Skeletal muscle tissue (tissue), 4 donors: ENCODE results near the gene SCN5A. TPM values are rescaled to one million over a fixed set of nuclear protein-coding genes. Genes with fewer than 3 reads are reported as not detected.

ENCODE experiments used
- H3K27ac ChIP-seq: one replicate; pipeline ENCODE4 v1.7.0; 2013; ENCODE audit warnings: mild to moderate bottlenecking, low read depth, low read length, inconsistent platforms
- H3K27me3 ChIP-seq, 3 donors: one replicate each; pipeline ENCODE4 v1.7.0; 2013; ENCODE audit warnings: low read length in 3 of 3; ENCODE audit not compliant: control insufficient read depth in 3 of 3, insufficient read depth in 3 of 3
- H3K36me3 ChIP-seq, 3 donors: one replicate each; pipeline ENCODE4 v1.7.0; 2013; ENCODE audit warnings: low read length in 3 of 3; ENCODE audit not compliant: control insufficient read depth in 3 of 3, insufficient read depth in 3 of 3
- H3K4me1 ChIP-seq, 3 donors: one replicate each; pipeline ENCODE4 v1.7.0; 2013; ENCODE audit warnings: low read length in 3 of 3, mild to moderate bottlenecking in 3 of 3; ENCODE audit not compliant: control insufficient read depth in 3 of 3, insufficient read depth in 3 of 3
- H3K4me3 ChIP-seq, 3 donors: one replicate each; pipeline ENCODE4 v1.7.0; 2013; ENCODE audit warnings: low read length in 3 of 3
- H3K9ac ChIP-seq, 3 donors: one replicate each; pipeline ENCODE4 v1.7.0; 2013; ENCODE audit warnings: low read length in 3 of 3, mild to moderate bottlenecking in 3 of 3, moderate library complexity in 2 of 3, low read depth in 1 of 3
- H3K9me3 ChIP-seq, 3 donors: one replicate each; pipeline ENCODE4 v1.7.0; 2013; ENCODE audit warnings: low read length in 3 of 3; ENCODE audit not compliant: control insufficient read depth in 3 of 3
- total RNA-seq: library from RNA; depleted of rRNA; stranded (reverse); fragments of >200 nt; gene quantifications from one replicate; pipeline ENCODE4 v1.2.3, GENCODE V29; 2014
- donor health status: Osteomylitis.

The SCN5A gene
- total RNA-seq, 1 donor from 2014 or later = 1.6 TPM

DNA sequence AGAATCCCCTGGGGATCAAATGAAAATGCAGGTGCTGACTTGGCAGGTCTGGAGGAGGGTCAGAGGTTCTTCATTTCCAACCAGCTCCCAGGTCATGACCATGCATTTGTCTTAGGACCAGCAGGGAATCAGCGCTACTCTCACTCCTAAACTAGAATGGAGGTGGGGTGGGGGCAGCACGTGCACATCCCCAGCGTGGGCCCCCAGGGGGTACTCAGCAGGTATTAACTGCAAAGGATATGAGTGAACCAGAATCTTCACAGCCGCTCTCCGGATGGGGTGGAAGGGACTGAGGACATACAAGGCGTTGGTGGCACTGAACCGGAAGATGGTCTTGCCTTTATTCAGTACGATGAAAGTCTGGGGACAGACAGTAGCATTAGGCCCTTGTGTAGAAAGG is 19.4 kb downstream of the SCN5A start:
- Histone ChIP-seq H3K4me1 (peaks cover 0 to 6% (median 2%) of the 10 kb centered on the region in 3 donors), H3K27me3 (peaks cover 0 to 2% (median 0%) of the 10 kb centered on the region in 3 donors), H3K9ac (no peak overlapping the region), H3K4me3 (no peak overlapping the region), H3K27ac (no peak overlapping the region), H3K9me3 (no peaks in the 10 kb centered on the region), H3K36me3 (no peaks in the 10 kb centered on the region)

DNA sequence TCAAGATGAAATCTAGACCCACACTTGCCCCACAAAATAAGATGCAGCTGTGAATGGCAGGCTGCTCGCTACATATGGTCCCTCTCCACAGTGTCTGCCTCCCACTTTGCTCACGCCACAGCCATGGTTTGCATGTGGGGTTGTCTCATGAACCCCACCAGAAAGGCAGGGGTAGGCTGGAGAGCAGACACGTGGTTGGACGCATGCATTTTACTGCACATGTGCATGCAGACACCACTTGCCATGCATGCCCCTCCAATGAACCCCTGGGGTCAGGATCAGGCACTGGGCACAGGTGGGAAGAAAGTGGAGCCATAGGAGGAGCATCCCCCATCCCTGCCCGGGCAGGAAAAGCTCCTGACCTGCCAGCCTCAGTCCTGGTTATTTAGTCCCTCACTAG is 20.7 kb downstream of the SCN5A start:
- Histone ChIP-seq H3K4me1 (peaks cover 0 to 6% (median 0%) of the 10 kb centered on the region in 3 donors), H3K27ac (no peak overlapping the region), H3K9ac (no peak overlapping the region), H3K36me3 (no peaks in the 10 kb centered on the region), H3K27me3 (peaks cover 0 to 2% (median 0%) of the 10 kb centered on the region in 3 donors), H3K4me3 (no peak overlapping the region), H3K9me3 (no peaks in the 10 kb centered on the region)

DNA sequence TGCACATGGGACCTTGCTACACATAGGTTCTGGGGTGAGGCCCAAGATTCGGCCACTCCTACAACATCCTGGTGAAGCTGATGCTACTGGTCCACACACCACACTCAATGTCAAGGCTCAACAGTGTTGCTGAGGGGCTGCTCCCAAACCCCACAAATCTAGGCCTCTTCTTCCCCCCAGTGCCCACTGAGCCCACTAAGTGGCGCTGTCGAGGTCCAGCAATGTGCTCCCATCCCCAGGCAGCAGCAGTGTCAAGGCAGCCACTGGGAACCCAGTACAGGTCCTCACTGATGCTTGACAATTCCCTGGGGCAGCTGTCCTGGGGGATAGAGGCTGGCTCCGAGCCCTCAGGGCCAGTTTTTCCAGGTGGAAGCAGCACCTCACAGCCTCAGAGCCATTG is 21.5 kb downstream of the SCN5A start:
- no peaks in the 10 kb centered on the region for H3K36me3 ChIP-seq
- H3K9ac ChIP-seq = no peak overlapping the region
- H3K4me3 ChIP-seq = no peak overlapping the region
- no peak overlapping the region for H3K27ac ChIP-seq
- no peaks in the 10 kb centered on the region for H3K9me3 ChIP-seq
- H3K4me1 ChIP-seq = no peaks in the 10 kb centered on the region
- peaks cover 0 to 2% (median 0%) of the 10 kb centered on the region in 3 donors for H3K27me3 ChIP-seq

DNA sequence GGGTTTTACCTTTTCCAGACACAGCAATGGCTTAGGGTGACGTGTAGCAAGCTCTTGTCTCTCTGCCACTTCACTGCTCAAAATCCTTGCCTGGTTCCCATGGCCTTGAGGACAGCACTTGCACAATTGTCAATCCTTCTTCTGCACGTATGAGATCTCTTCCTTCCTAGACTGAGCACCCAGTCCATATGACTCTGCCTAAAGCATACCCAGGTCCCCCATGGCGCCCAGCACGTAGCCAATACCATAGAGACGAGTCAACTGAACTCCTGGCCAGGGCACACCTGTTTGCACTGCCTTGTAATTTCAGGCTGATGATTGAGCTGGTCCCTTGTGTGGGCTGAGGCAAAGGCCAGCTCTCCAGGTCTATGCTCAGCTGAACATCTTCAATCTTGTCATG is 23.3 kb downstream of the SCN5A start:
- Histone ChIP-seq H3K4me1 (no peaks in the 10 kb centered on the region), H3K36me3 (no peaks in the 10 kb centered on the region), H3K9me3 (no peaks in the 10 kb centered on the region), H3K27ac (no peak overlapping the region), H3K27me3 (no peaks in the 10 kb centered on the region), H3K4me3 (no peak overlapping the region), H3K9ac (no peak overlapping the region)

DNA sequence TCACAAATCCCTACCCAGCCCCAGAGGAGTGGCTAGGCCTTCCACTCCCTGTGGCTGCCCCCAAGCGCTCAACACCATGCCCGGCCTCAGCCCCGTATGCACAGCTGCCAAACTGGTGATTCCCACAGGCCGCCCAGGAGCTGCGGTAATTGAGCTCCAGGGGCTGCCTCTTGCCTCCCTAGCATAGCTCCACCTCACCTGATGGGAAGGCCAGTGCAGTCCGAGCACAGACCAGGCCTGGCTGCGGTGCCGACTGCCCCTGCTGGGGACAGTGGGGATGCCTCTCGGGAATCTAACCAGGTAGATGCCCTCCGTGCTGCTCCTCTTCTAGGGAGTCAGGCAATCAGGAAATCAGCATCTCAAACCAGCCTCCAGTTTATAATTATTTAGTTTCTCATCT is 25.9 kb downstream of the SCN5A start:
- no peaks in the 10 kb centered on the region for H3K36me3 ChIP-seq

DNA sequence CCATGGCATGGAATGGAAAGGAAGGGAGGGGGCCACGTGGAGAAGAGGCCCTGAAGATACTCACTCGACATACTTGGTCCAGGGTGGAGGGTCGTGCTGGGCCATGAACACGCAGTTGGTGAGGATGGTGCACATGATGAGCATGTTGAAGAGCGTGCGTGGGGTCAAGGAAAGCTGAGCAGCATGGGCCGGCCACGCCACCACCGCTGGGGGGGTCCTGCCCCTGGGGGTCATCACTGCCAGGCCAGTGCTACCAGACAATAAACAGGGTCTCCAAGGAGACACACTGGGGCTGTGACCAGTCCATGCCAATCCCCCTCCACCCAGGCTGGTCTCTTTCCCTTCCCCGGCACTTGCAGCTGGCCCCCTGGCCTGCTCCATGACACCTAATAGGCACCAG is 27.2 kb downstream of the SCN5A start:
- Histone ChIP-seq H3K27me3 (no peaks in the 10 kb centered on the region), H3K36me3 (no peaks in the 10 kb centered on the region), H3K9ac (no peak overlapping the region), H3K4me1 (no peaks in the 10 kb centered on the region), H3K9me3 (no peaks in the 10 kb centered on the region), H3K4me3 (no peak overlapping the region), H3K27ac (no peak overlapping the region)

More for the DNA sequence above, 25.9 kb downstream of the SCN5A start:
- Histone ChIP-seq H3K9me3 (no peaks in the 10 kb centered on the region), H3K27me3 (no peaks in the 10 kb centered on the region), H3K27ac (no peak overlapping the region), H3K4me3 (no peak overlapping the region), H3K4me1 (no peaks in the 10 kb centered on the region), H3K9ac (no peak overlapping the region)

DNA sequence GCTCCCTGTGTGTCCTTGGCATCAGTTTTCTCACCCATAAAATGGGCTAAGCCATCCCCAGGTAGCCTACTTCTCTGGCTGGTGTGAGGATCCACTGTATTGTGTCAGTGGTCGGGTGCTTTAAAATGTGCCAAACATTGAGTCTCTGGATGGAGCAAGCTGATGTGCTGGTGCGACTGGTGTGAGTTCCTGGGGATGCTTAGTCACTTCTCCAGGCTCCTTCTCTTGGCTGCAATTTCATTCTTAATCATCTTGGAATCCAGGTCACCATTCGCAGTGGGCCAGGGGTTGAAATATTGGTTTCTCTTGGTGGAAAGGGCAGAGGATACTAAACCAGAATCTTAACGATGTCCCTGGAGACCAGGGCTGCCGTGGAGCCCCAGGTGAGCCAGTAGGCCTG is 29.3 kb downstream of the SCN5A start:
- Histone ChIP-seq H3K36me3 (no peaks in the 10 kb centered on the region), H3K4me1 (peaks cover 0 to 7% (median 6%) of the 10 kb centered on the region in 3 donors), H3K9me3 (no peaks in the 10 kb centered on the region), H3K27me3 (no peaks in the 10 kb centered on the region), H3K9ac (no peak overlapping the region), H3K27ac (no peak overlapping the region), H3K4me3 (no peak overlapping the region)

DNA sequence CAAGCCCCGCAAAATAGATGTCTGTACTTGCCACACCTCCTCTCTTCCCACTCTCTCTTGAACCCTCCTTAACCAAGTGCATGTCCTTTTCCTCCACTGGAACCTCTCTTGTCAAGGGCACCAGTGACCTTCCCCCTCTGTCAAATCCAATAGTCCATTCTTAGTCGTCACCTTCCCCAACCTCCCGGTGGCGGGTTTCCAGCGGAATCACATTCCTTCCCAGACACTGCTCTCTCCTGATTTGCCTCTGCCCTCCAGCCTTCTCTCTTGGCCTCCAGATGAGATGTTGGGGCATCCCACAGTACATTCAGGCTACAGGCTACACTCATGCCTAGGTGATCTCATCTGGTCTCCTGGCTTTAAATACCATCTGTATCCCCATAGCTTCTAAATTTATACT is 31.1 kb downstream of the SCN5A start:
- Histone ChIP-seq H3K4me1 (peaks cover 0 to 7% (median 6%) of the 10 kb centered on the region in 3 donors), H3K36me3 (no peaks in the 10 kb centered on the region), H3K27ac (no peak overlapping the region)

DNA sequence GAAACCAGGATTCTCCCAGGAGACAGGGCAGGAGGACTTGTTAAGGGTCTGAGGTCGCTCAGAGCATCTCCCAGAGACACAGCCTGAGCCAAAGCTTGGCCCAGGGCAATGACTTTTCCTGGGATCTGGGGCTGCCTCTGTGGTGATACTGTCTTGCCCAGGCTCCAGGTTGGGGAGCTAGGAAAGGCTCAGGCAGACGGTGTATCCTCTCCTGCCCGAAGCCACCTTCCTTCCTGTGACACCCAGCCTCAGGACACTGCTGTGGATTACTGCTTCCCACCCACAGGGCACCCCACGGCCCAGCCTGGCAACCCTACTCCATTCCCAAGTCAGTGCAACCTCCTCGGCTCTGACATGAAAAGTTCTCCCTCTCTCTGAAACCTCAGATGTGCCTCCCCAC is 31.9 kb downstream of the SCN5A start:
- Histone ChIP-seq H3K4me1 (peaks cover 0 to 7% (median 6%) of the 10 kb centered on the region in 3 donors), H3K4me3 (no peak overlapping the region), H3K9ac (no peak overlapping the region), H3K27ac (no peak overlapping the region), H3K9me3 (no peaks in the 10 kb centered on the region), H3K27me3 (no peaks in the 10 kb centered on the region), H3K36me3 (no peaks in the 10 kb centered on the region)

More for the DNA sequence above, 31.1 kb downstream of the SCN5A start:
- Histone ChIP-seq H3K9me3 (no peaks in the 10 kb centered on the region), H3K27me3 (no peaks in the 10 kb centered on the region), H3K9ac (no peak overlapping the region), H3K4me3 (no peak overlapping the region)

DNA sequence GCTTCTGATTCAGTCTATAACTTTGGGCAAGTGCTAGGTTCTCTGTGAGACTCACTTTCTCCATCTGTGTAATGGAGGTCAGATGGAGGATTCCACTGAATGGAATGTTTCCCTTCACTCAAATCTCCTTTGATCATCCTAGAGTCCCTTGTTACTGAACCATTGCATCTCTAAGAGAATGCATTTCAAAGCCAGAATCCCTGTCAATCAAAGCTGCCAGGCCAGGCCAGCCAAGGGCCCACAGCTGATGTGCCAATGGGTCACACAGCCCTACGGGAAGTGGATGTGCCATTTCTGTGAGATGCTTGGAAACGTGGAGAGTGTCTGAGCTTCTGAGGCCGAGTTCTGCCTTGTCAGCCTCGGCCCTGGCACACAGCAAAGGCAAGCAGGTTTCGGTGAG is 32.4 kb downstream of the SCN5A start:
- no peak overlapping the region for H3K27ac ChIP-seq
- peaks cover 0 to 7% (median 6%) of the 10 kb centered on the region in 3 donors for H3K4me1 ChIP-seq
- no peak overlapping the region for H3K4me3 ChIP-seq
- no peaks in the 10 kb centered on the region for H3K9me3 ChIP-seq
- no peak overlapping the region for H3K9ac ChIP-seq
- no peaks in the 10 kb centered on the region for H3K36me3 ChIP-seq
- H3K27me3 ChIP-seq = no peaks in the 10 kb centered on the region

DNA sequence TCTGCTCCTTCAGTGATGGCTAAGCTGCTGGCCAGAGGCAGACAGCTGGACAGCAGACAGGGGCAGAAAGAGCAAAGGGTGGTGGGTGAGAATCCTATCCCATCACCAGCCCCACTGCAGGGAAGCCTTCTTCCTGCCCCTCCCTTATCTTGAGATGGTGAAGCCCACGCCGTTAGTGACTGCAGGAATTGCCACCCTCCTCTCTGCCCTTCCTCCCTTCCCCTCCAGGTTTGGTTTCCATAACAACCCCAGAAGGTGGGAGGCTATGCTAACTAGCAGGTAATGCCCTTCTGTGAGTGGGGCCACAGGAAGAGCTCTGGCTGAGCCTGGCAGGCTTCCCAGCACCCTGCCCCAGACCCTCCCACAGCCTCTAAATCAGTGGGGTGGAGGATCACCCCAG is 32.8 kb downstream of the SCN5A start:
- Histone ChIP-seq H3K9me3 (no peaks in the 10 kb centered on the region), H3K27me3 (no peaks in the 10 kb centered on the region), H3K4me3 (no peak overlapping the region), H3K4me1 (peaks cover 0 to 7% (median 6%) of the 10 kb centered on the region in 3 donors), H3K36me3 (no peaks in the 10 kb centered on the region), H3K9ac (no peak overlapping the region), H3K27ac (no peak overlapping the region)
